ENCODE data around the gene DEFB131B.
"Not testable (repeated sequence)": the region's sequence is repeated elsewhere in the genome, so short reads cannot be mapped to it uniquely, and the experiment has no call there.

Gene DEFB131B

GRCh38 chr11:71911986-71912340 is 33.7 kb downstream of the DEFB131B start:
- not testable (repeated sequence) for DNase-seq

GRCh38 chr11:71913756-71914526 is 35.7 kb downstream of the DEFB131B start:
- DNase-seq = no peak

- DNase-seq = no peak
Measured at GRCh38 chr11:71914617-71915189, 36.5 kb downstream of the DEFB131B start.

GRCh38 chr11:71917646-71918140 is 39.4 kb downstream of the DEFB131B start:
- no peak for DNase-seq

- DNase-seq = peak; percentile 1 to 88
Measured at GRCh38 chr11:71927820-71928736, 49.8 kb downstream of the DEFB131B start, which contains the start of gene XNDC1N. TSS of gene XNDC1N (minus strand) at chr11:71928594. CDS start at chr11:71923353, 5,241 bp downstream.

- DNase-seq = peak; percentile 67 to 88
Measured at GRCh38 chr11:71928737-71929443, 50.6 kb downstream of the DEFB131B start, which contains the start of gene RNF121. TSS of gene RNF121 (plus strand) at chr11:71929046. CDS start at chr11:71929062, 16 bp downstream.

GRCh38 chr11:71929491-71929890 is 51.2 kb downstream of the DEFB131B start:
- DNase-seq = no peak

- DNase-seq = no peak
Measured at GRCh38 chr11:71930556-71931244, 52.4 kb downstream of the DEFB131B start.

GRCh38 chr11:71931245-71931602 is 53.0 kb downstream of the DEFB131B start:
- no peak for DNase-seq

GRCh38 chr11:71933141-71933933 is 55.1 kb downstream of the DEFB131B start:
- no peak for DNase-seq
